Stimulated activated CD4-positive, alpha-beta T cell treated with anti-CD3 and anti-CD28 coated beads, TNF-alpha, amount 100 ng/mL, for 1 hour (primary cell): ENCODE results near the gene FRYL.
"Not testable (repeated sequence)": the region's sequence is repeated elsewhere in the genome, so short reads cannot be mapped to it uniquely, and the experiment has no call there.

Source experiments
- DNase-seq, 3 donors: peaks; one replicate each; pipeline ENCODE4 v3.0.0-alpha.2; 2020; ENCODE audit warnings: low read depth in 3 of 3, low spot score in 1 of 3

The FRYL gene

GRCh38 chr4:48704091-48704802, 75.8 kb downstream of the FRYL start:
- no peak for DNase-seq

GRCh38 chr4:48699475-48699874, 80.6 kb downstream of the FRYL start:
- DNase-seq: no peak

DNA sequence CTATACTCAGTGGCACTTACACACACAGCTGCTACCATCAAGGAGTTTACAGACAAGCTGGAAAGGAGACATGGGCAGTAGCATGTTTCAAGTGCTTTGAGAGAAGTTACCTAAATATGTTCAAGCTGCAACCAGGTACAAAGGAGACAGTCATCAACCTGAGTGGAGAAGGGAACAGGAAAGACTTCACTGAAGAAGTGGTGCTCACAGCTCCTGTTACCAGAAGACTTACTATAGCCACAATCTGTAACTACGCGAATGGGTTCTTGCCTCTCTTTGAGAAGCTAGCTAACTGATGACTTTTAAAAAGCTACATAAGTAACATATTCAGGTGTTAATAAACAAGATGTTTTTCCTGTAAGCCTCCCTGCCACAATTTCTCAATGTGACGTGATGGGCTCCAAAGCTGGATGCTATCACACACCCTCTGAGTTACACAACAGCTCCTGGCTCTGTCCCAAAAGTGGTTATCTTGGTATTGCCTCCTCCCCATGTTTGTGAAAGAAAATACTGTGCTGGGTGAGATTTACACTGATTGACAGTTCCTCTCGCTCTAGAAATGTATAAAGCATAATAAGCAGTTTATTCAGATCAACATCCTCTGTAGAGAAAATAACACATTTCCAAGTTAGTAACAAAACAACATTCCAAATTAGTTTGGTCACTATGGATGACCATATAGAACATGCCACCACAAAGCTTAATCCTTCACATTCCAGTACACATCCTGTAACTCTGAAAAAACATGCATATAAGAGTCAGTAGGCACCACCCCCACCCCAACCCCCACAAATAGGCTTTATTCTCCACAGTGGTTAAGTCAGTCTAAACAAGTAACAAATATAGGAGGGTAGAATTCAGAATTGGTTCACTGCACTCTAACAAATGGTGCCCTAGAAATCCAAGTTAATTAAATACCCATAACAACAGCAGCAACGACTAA, 81.8 kb downstream of the FRYL start:
- no peak for DNase-seq

GRCh38 chr4:48697516-48697915, 82.6 kb downstream of the FRYL start:
- not testable (repeated sequence) for DNase-seq

GRCh38 chr4:48694824-48695223, 85.3 kb downstream of the FRYL start:
- no peak for DNase-seq

- no peak for DNase-seq
These were observed 86.1 kb downstream of the FRYL start for GRCh38 chr4:48693856-48694574.

- DNase-seq: no peak
These were observed 87.2 kb downstream of the FRYL start for GRCh38 chr4:48692897-48693296.

GRCh38 chr4:48692044-48692443, 88.0 kb downstream of the FRYL start:
- DNase-seq: no peak

DNA sequence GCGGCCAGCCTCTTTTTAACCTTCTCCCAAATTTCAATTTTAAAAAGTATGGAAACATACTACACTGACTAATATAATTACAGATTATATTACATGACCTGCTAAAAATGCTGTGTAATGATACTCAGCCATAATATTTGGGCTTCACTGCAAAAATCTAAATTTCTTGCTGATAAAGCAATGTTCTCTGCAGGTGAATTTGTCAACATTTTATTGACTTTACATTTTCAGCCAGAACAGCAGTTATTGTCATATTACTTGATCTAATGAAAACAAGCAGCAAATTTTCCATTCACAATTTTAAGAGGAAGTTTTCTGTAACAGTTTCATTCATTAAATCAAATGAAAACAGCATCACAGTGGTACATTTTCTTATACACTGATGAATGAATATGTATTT, 91.1 kb downstream of the FRYL start:
- DNase-seq: no peak

DNA sequence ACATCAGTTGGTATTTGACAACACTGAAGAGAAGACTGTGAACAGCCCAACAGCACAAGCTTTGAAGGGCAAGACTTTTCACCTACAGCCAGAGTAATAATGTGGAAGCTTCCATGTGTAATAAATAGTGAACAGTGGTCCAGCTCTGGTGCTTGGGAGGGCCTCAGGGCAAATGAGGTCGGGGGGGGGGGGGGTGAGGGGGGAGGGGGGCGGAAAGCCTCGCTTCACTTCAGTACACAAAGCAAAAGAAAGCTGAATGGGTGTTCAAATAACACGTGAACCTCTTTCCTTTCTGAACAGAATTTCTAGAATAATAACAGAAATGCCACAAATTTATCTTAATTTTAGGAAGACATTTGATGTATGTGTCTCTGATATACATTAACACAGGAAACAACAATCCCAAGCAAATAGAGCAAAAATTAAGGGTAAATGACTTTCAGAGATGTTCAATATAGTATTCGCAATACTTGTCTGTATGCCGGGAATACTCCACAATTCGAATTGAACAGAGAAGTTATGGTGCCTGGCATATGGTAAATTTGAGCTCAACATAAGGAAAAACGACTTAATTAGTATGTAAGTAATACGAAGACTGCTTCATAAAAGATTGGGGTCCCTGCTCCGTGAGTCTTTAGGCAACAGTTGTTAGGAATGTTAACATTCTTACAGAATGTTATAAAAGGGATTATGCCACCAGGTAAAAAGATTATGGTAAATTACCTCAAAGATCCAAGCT, 92.6 kb downstream of the FRYL start:
- DNase-seq: no peak

DNA sequence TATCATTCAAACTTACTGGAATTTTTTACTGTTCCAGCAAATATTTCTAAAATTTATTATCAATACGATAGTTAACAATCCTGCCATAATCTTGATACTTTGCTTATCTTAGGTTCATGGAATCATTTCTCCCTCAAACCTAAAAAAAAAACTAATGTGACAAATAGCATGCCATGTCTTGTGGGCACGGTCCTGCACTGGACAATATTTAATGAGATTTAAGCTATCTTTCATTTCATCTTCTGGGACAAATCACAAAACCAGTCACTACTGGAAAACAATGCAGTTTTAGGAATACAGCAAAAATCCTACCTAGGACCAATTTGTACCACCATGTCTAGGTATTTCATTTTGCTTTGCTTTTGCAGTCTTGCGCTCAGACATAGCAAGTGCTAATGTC, 93.7 kb downstream of the FRYL start:
- no peak for DNase-seq

DNA sequence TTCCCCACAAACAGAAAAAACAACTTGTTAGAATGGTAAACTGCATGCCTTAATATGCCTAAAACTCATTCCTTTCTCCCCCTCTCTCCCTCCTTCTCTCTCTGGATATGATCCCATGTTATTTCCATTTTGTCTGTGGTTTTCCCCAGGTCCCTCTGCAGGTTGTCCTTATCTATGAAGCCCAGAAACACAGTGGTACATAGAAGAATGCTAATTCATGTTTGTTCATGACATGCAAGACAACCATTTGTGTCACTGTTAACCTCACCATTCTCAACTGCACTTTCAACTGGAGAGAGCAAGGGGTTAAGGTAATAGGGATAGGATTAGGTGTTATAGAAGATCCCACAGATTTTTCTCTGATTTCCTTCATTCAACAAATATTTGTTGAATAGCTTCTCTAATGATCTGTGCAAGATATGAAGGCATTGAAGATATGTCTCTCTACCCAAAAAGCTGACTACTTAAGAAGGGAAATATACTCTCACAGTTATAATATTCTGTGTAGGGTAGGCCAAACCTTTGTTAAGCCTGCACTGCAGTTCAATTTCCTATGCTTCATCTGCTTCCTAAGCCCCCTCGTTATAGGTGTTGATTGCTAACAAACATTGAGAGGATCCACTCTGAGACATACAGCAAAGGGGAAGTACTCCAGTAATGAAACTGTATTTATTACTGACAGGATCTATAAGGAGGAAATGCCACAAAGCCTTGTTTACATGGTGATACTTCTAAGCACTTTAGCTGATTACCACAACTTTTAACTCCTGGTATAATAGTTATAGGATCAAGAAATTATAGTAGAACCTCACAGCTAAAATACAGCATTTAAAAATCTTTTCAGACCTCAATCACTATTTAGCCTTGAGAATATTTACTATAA, 96.1 kb downstream of the FRYL start:
- DNase-seq: no peak

- DNase-seq: not testable (repeated sequence)
These were observed 97.2 kb downstream of the FRYL start for GRCh38 chr4:48682870-48683269.

DNA sequence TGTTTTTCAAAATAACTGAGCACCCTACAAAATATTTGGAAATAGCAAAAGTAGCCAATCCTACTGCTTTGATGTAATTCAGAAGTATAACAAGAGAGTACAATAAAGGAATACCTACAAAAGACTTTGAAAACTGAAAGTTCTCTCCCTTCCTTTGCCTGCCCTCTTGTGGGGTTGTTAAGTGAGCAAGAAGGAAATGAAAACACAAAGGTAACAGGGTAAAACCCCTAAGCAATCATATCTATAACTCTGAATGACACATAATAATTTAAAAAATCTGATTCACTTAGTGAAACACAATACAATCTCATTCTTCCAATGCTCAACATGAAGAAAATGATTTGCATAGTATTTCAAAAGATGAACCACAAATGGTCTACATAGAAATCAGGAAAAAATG, 98.2 kb downstream of the FRYL start:
- no peak for DNase-seq

GRCh38 chr4:48680848-48681568, 99.1 kb downstream of the FRYL start:
- no peak for DNase-seq

DNA sequence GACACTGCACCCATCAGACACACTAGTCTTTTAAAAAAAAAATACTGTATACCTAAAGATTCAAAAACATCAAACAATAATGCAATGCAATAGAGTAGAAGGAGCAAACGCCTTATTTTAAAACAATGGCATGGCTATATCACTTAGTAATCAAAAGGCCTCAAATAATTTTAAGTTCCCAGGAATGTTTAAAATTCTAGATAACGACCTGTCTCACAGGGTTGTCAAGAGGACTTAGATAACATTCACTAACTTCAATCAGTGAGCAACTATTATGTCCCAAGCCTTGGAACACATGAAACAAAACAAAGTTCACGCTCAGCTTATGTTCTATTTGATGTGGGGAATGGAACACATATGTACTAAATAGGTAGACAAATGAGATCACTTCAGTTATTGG, 106.5 kb downstream of the FRYL start:
- DNase-seq: no peak

DNA sequence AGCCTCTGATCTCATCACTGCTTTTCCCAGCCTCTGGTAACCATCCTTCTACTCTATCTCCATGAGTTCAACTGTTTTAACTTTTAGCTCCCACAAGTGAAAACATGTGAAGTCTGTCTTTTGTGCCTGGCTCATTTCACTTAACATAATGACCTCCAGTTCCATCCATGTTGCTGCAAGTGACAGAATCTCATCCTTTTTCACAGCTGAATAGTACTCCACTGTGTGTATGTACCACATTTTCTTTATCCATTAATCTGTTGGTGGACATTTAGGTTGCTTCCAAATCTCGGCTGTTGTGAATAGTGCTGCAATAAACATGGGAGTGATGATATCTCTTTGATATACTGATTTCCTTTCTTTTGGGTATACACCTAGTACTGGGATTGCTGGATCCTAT, 109.5 kb downstream of the FRYL start:
- no peak for DNase-seq

GRCh38 chr4:48669086-48669485, 111.0 kb downstream of the FRYL start:
- no peak for DNase-seq

- DNase-seq: no peak
These were observed 111.6 kb downstream of the FRYL start for GRCh38 chr4:48668254-48669017.
